Measurements from ENCODE around the gene EEF1B2.

GRCh38 chr2:206163251-206163880 lies 3.7 kb downstream of the EEF1B2 start:
- TF ChIP-seq, protein P1, sequence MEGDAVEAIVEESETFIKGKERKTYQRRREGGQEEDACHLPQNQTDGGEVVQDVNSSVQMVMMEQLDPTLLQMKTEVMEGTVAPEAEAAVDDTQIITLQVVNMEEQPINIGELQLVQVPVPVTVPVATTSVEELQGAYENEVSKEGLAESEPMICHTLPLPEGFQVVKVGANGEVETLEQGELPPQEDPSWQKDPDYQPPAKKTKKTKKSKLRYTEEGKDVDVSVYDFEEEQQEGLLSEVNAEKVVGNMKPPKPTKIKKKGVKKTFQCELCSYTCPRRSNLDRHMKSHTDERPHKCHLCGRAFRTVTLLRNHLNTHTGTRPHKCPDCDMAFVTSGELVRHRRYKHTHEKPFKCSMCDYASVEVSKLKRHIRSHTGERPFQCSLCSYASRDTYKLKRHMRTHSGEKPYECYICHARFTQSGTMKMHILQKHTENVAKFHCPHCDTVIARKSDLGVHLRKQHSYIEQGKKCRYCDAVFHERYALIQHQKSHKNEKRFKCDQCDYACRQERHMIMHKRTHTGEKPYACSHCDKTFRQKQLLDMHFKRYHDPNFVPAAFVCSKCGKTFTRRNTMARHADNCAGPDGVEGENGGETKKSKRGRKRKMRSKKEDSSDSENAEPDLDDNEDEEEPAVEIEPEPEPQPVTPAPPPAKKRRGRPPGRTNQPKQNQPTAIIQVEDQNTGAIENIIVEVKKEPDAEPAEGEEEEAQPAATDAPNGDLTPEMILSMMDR (IDR thresholded peaks at IDR 0.05; ENCODE audit: borderline replicate concordance, extremely low read depth, low read length, poor library complexity, severe bottlenecking): no peak
- no peak for TF ChIP-seq EZH2 (IDR thresholded peaks at IDR 0.05; ENCODE audit: borderline replicate concordance, low read depth, low read length, severe bottlenecking)

Data from DND-41 (cell line).